Bladder microvascular endothelial cell (primary cell): ENCODE results near the gene RTKN2. TPM values are rescaled to one million over a fixed set of nuclear protein-coding genes. Genes with fewer than 3 reads are reported as not detected.

ENCODE experiments used
- total RNA-seq: library from RNA; depleted of rRNA; stranded (reverse); fragments of >200 nt; gene quantifications from 2 replicates; pipeline ENCODE4 v1.2.3, GENCODE V29; 2014

RTKN2 gene, protein sequence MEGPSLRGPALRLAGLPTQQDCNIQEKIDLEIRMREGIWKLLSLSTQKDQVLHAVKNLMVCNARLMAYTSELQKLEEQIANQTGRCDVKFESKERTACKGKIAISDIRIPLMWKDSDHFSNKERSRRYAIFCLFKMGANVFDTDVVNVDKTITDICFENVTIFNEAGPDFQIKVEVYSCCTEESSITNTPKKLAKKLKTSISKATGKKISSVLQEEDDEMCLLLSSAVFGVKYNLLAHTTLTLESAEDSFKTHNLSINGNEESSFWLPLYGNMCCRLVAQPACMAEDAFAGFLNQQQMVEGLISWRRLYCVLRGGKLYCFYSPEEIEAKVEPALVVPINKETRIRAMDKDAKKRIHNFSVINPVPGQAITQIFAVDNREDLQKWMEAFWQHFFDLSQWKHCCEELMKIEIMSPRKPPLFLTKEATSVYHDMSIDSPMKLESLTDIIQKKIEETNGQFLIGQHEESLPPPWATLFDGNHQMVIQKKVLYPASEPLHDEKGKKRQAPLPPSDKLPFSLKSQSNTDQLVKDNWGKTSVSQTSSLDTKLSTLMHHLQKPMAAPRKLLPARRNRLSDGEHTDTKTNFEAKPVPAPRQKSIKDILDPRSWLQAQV
- total RNA-seq = 0.16 and 0.25 TPM in 2 replicates

DNA sequence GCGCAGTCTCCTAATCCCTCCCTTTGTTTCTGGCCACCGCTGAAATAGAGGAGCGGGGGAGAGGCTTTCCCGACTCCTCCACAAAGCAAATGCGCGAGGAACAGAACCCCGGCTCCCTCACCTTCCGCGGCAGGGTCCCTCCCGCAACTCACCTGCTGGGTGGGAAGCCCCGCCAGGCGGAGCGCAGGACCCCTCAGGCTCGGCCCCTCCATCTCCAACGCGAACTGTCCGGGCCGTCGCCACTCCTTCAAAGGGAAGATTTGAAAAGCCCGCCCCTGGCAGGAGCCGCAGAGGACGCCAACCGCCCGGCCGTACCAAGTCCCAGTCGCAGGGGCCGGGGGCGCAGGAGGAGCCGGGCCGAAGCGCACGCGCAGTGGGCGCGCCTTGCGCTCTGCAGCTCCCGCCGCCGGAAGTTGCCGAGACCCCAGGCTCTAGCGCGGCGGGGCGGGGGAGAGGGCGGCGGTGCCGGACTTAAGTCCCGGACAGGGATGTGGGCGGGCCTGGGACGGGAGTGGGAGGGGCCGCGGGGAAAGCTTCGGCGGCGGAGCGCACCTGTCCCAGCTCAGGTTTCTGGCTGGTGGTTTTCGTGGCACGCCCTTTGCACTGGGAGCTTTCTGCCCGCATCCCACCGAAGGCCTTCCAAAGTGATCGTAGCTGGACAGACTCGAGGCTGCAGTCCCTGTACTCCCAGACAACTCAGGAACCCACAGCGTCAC lies at the start of gene RTKN2:
Gene RTKN2, minus strand, starts transcription at position 446 of the 716 bp plus-strand sequence. Its CDS starts 234 bp downstream, at position 212.

Other genes with a start within 250 kb of the RTKN2 start
- 0.25 TPM in 1 of 2 replicates, not detected in the other for gene ZNF365, start 105.5 kb upstream of the RTKN2 start, total RNA-seq